Kidney (tissue), 14 donors: ENCODE results near the gene PSORS1C1. TPM values are rescaled to one million over a fixed set of nuclear protein-coding genes. Genes with fewer than 3 reads are reported as not detected.

Experiments used
- DNase-seq, 5 donors: peaks; one replicate each; pipeline ENCODE4 v3.0.0-alpha.2; 2013 to 2020
- FAIRE-seq: peaks from 2 replicates; lab custom pipeline; 2012; peaks lifted over from hg19 to GRCh38; lab: Jason Lieb, UNC
- H3K27ac ChIP-seq, 2 donors: one replicate each; pipeline ENCODE4 v1.7.0; 2013; ENCODE audit warnings: low read depth in 2 of 2, low read length in 2 of 2, inconsistent platforms in 1 of 2
- H3K27me3 ChIP-seq: one replicate; pipeline ENCODE4 v1.7.1; 2013; ENCODE audit warnings: low read length, inconsistent platforms; ENCODE audit not compliant: control insufficient read depth, insufficient read depth
- H3K36me3 ChIP-seq, 3 donors: one replicate each; pipeline versions ENCODE4 v1.7.0 to v1.7.1; 2013; ENCODE audit warnings: low read length in 3 of 3, control low read depth in 1 of 3, inconsistent platforms in 1 of 3; ENCODE audit not compliant: insufficient read depth in 3 of 3, control insufficient read depth in 2 of 3
- H3K4me1 ChIP-seq, 3 donors: one replicate each; pipeline versions ENCODE4 v1.7.0 to v1.7.1; 2013; ENCODE audit warnings: low read length in 3 of 3, inconsistent platforms in 1 of 3, low read depth in 1 of 3; ENCODE audit not compliant: control insufficient read depth in 2 of 3, insufficient read depth in 2 of 3
- H3K4me3 ChIP-seq, 3 donors: one replicate each; pipeline versions ENCODE4 v1.7.0 to v1.8.1; 2013; ENCODE audit warnings: low read length in 3 of 3, control low read depth in 1 of 3, inconsistent platforms in 1 of 3
- H3K9ac ChIP-seq, 3 donors: one replicate each; pipeline versions ENCODE4 v1.7.0 to v1.7.1; 2013; ENCODE audit warnings: low read length in 3 of 3, control low read depth in 1 of 3, inconsistent platforms in 1 of 3
- H3K9me3 ChIP-seq, 3 donors: one replicate each; pipeline versions ENCODE4 v1.7.0 to v1.7.1; 2013; ENCODE audit warnings: low read length in 3 of 3, control low read depth in 1 of 3, inconsistent platforms in 1 of 3; ENCODE audit not compliant: control insufficient read depth in 2 of 3, insufficient read depth in 1 of 3
- CTCF ChIP-seq: IDR thresholded peaks from 3 replicates; pipeline ENCODE4 v1.5.1; 2012; ENCODE audit warnings: mild to moderate bottlenecking, moderate library complexity, borderline replicate concordance; ENCODE audit not compliant: insufficient read depth; ENCODE audit errors: extremely low read depth
- intact Hi-C: fragments of 100-400 bp; cut with DNase I; formaldehyde crosslinking; loops from one replicate; pipeline ENCODE4 v1.11.1; 2022
- polyA plus RNA-seq: library from polyadenylated mRNA; stranded (reverse); fragments of 350-450 nt; fragmentation: Illumina TruSeq; extraction: RNeasy Lipid Tissue Mini Kit (QIAGEN cat#74804); gene quantifications from one replicate; pipeline ENCODE4 v1.2.3, GENCODE V29; 2014; ENCODE audit warnings: low read depth, low replicate concordance; ENCODE audit not compliant: insufficient read depth
- total RNA-seq: library from RNA; stranded (reverse); fragmentation: NEBNext Ultra II Directional; extraction: Animal tissue kit (Norgen Biotek cat#: 25700); gene quantifications from one replicate; pipeline ENCODE4 v1.2.1, GENCODE V29; 2021
- donor health status: control.
- donor health status: control.
- donor health status: control.
- donor health status: control.
- donor health status: control.
- donor health status: DM: yes; HTN: yes; CAD: no.
- donor health status: Normal renal cell carcinoma (clear cell type).

Gene PSORS1C1
- total and polyA plus RNA-seq, 2 donors from 2014 or later: 2.1 to 3.6 TPM

GRCh38 chr6:31090275-31090972 lies 24.2 kb upstream of the PSORS1C1 start:
- Histone ChIP-seq H3K9me3 (no peaks in the 10 kb centered on the region), H3K27me3 (no peaks in the 10 kb centered on the region), H3K36me3 (no peaks in the 10 kb centered on the region), H3K9ac (no peak overlapping the region), H3K27ac (no peak overlapping the region), H3K4me3 (no peak overlapping the region), H3K4me1 (peaks cover 0 to 3% (median 2%) of the 10 kb centered on the region in 3 donors)
- intact Hi-C loops: no loop called here
- FAIRE-seq (no peak), DNase-seq (no peak)
- TF ChIP-seq CTCF: no peak

GRCh38 chr6:31090973-31091364 lies 23.6 kb upstream of the PSORS1C1 start:
- intact Hi-C loops: no loop called here
- H3K4me1 ChIP-seq: peaks cover 0 to 3% (median 2%) of the 10 kb centered on the region in 3 donors
- FAIRE-seq: no peak

GRCh38 chr6:31091680-31092079 lies 22.9 kb upstream of the PSORS1C1 start:
- Histone ChIP-seq H3K9me3 (no peaks in the 10 kb centered on the region), H3K27me3 (no peaks in the 10 kb centered on the region), H3K4me1 (peaks cover 0 to 3% (median 2%) of the 10 kb centered on the region in 3 donors), H3K4me3 (no peak overlapping the region), H3K27ac (no peak overlapping the region), H3K36me3 (no peaks in the 10 kb centered on the region), H3K9ac (no peak overlapping the region)
- FAIRE-seq (no peak), DNase-seq (no peak)
- no peak for TF ChIP-seq CTCF
- intact Hi-C loops: no loop called here

More at GRCh38 chr6:31090973-31091364, 23.6 kb upstream of the PSORS1C1 start:
- Histone ChIP-seq H3K9ac (no peak overlapping the region), H3K4me3 (no peak overlapping the region), H3K9me3 (no peaks in the 10 kb centered on the region), H3K27ac (no peak overlapping the region), H3K27me3 (no peaks in the 10 kb centered on the region), H3K36me3 (no peaks in the 10 kb centered on the region)
- DNase-seq: no peak
- no peak for TF ChIP-seq CTCF
